Measurements from ENCODE around the gene CDC40.
"Not testable (repeated sequence)": the region's sequence is repeated elsewhere in the genome, so short reads cannot be mapped to it uniquely, and the experiment has no call there.

The CDC40 gene

DNA sequence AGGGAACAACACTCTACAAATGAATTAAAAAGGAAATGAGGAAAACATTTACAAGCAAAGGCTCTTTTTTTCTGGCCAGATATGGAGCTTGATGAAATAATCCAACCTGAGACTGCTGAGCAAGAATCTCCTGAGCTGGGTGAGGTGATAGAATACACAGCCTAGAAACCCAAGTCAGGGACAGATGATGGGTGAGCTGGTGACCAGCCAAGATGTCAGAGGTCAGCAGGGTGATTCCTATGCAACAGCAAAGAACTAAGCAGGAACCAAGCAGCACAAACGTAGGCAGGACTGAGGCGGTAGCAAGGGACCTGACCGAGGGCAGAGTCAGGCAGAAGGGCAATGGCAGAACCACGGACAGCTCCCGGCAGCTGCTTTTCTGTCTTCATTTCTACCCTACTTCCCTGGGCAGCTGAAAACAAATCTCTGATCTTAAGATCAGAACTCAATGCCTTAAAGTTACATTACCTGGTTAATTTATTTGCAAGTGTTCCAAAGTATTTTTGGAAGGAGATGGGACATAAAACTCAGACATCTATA is 75.1 kb downstream of the CDC40 start:
- H3K4me3 ChIP-seq (ENCODE audit: low read length), result no peak overlapping the region
- DNase-seq (ENCODE audit: low read depth, low spot score), result peak; percentile 32

GRCh38 chr6:110256366-110256765 is 76.1 kb downstream of the CDC40 start:
- no peak for DNase-seq (ENCODE audit: low read depth, low spot score)

DNA sequence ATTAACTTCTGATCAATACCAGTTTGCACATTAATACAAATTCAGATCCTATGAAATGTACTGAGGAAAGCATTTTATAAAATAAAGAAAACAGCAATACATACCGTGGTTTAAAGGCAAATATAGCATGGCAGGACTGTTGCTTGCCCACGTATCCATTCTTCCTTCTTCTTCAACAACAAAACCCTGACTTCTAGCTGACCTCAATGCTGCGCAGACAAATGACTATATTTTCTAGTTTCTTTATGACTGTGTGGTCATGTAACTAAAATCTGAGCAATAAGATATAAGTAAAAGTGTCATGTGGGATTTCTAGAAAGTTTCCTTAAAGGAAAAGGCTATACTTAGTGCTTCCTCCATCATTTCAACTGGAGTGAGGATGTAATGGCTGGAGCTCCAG is 85.0 kb downstream of the CDC40 start:
- no peak for DNase-seq (ENCODE audit: low read depth, low spot score)
- H3K4me3 ChIP-seq (ENCODE audit: low read length), result no peak overlapping the region

More at GRCh38 chr6:110256366-110256765, 76.1 kb downstream of the CDC40 start:
- no peak overlapping the region for H3K4me3 ChIP-seq (ENCODE audit: low read length)

- no peak for DNase-seq (ENCODE audit: low read depth, low spot score)
- no peak overlapping the region for H3K4me3 ChIP-seq (ENCODE audit: low read length)
These were observed 86.8 kb downstream of the CDC40 start for GRCh38 chr6:110266996-110267395.

- H3K4me3 ChIP-seq (ENCODE audit: low read length), result no peak overlapping the region
- DNase-seq (ENCODE audit: low read depth, low spot score), result no peak
These were observed 89.4 kb downstream of the CDC40 start for GRCh38 chr6:110269623-110270022.

GRCh38 chr6:110270165-110270564 is 89.9 kb downstream of the CDC40 start:
- DNase-seq (ENCODE audit: low read depth, low spot score), result no peak

GRCh38 chr6:110271732-110272022 is 91.5 kb downstream of the CDC40 start:
- no peak for DNase-seq (ENCODE audit: low read depth, low spot score)
- H3K4me3 ChIP-seq (ENCODE audit: low read length), result no peak overlapping the region

More at GRCh38 chr6:110270165-110270564, 89.9 kb downstream of the CDC40 start:
- no peak overlapping the region for H3K4me3 ChIP-seq (ENCODE audit: low read length)

DNA sequence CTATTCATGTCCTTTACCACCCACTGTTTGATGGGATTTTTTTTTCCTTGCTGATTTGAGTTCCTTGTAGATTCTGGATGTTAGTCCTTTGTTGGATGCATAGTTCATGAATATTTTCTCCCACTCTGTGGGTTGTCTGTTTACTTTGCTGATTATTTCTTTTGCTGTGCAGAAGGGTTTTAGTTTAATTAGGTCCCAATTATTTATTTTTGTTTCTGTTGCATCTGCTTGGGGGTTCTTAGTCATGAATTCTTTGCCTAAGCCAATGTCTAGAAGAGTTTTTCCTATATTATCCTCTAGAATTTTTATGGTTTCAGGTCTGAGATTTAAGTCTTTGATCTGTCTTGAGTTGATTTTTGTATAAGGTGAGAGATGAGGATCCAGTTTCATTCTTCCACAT is 92.6 kb downstream of the CDC40 start:
- not testable (repeated sequence) for H3K4me3 ChIP-seq (ENCODE audit: low read length); DNase-seq (ENCODE audit: low read depth, low spot score)

DNA sequence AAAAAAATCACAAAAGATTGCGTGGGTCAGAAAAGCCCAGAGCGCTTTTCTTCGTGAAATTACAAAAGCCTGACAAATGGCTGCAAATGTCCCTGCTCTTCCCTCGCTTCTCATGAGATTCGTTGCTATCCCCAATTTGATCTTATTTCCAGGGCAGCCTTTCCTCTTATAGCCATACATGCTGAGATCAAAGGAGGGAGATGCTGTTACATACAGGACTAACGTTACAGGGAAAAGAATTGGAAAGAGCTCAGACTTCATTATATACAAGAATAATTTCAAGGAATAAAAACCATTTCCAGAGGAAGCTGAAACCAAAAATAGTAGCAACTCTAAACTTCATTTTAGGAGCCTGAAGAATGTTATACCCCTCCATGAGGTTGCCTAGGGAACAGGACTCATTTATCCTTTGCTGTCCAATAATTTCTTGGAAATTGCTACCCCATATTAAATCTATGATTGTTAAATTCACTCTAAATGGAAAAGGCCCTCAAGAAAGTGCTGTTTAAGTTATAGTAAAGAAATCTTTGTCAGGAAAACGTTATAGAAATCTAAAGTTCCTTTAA is 97.0 kb downstream of the CDC40 start:
- no peak for DNase-seq (ENCODE audit: low read depth, low spot score)

More for the DNA sequence above, 97.0 kb downstream of the CDC40 start:
- no peak overlapping the region for H3K4me3 ChIP-seq (ENCODE audit: low read length)

All from Jurkat, Clone E6-1 (cell line).